Measurements from ENCODE around the gene SMIM14.

DNA sequence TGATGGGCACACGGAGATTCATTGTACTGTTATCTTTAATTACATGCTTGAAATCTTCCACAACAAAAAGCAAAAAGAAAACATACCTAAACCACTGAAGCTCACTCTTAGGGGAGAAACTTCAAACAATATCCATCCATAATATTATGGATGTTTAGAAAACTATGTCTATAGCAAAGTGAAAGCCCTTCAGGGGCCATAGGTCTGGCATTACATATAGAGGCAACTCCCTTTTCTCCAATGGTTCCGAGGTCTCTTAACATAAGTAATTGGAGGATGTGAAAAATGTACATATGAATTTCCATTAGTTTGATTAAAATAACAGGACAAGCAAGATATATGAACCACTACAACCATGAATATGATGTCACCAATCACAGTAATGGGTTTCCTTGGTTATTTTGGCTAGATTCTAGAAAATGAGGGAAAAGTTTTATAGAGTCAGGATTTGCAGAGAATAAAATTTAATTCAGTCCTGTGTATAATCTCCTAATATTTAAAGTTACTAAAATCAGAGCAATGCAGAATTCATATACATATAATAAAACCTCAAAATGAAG, 122.2 kb downstream of the SMIM14 start:
- TF ChIP-seq, protein P1, sequence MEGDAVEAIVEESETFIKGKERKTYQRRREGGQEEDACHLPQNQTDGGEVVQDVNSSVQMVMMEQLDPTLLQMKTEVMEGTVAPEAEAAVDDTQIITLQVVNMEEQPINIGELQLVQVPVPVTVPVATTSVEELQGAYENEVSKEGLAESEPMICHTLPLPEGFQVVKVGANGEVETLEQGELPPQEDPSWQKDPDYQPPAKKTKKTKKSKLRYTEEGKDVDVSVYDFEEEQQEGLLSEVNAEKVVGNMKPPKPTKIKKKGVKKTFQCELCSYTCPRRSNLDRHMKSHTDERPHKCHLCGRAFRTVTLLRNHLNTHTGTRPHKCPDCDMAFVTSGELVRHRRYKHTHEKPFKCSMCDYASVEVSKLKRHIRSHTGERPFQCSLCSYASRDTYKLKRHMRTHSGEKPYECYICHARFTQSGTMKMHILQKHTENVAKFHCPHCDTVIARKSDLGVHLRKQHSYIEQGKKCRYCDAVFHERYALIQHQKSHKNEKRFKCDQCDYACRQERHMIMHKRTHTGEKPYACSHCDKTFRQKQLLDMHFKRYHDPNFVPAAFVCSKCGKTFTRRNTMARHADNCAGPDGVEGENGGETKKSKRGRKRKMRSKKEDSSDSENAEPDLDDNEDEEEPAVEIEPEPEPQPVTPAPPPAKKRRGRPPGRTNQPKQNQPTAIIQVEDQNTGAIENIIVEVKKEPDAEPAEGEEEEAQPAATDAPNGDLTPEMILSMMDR (IDR thresholded peaks at IDR 0.05): no peak
- TF ChIP-seq, protein P2, sequence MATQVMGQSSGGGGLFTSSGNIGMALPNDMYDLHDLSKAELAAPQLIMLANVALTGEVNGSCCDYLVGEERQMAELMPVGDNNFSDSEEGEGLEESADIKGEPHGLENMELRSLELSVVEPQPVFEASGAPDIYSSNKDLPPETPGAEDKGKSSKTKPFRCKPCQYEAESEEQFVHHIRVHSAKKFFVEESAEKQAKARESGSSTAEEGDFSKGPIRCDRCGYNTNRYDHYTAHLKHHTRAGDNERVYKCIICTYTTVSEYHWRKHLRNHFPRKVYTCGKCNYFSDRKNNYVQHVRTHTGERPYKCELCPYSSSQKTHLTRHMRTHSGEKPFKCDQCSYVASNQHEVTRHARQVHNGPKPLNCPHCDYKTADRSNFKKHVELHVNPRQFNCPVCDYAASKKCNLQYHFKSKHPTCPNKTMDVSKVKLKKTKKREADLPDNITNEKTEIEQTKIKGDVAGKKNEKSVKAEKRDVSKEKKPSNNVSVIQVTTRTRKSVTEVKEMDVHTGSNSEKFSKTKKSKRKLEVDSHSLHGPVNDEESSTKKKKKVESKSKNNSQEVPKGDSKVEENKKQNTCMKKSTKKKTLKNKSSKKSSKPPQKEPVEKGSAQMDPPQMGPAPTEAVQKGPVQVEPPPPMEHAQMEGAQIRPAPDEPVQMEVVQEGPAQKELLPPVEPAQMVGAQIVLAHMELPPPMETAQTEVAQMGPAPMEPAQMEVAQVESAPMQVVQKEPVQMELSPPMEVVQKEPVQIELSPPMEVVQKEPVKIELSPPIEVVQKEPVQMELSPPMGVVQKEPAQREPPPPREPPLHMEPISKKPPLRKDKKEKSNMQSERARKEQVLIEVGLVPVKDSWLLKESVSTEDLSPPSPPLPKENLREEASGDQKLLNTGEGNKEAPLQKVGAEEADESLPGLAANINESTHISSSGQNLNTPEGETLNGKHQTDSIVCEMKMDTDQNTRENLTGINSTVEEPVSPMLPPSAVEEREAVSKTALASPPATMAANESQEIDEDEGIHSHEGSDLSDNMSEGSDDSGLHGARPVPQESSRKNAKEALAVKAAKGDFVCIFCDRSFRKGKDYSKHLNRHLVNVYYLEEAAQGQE (IDR thresholded peaks at IDR 0.05; ENCODE audit: insufficient read depth in 1 of 2, low read depth in 2 of 2, low read length in 1 of 2): no peak
- TF ChIP-seq POLR2AphosphoS5 (IDR thresholded peaks at IDR 0.05; ENCODE audit: low read depth, low read length): no peak
